Vagina (tissue), 2 donors: ENCODE data around the gene FAF2. TPM values are rescaled to one million over a fixed set of nuclear protein-coding genes. Genes with fewer than 3 reads are reported as not detected.

Experiments
- DNase-seq, 2 donors: peaks; one replicate each; pipeline ENCODE4 v3.0.0-alpha.2; 2017; ENCODE audit errors: extremely low spot score in 2 of 2
- H3K27ac ChIP-seq: fragments of 200-600 bp; sonication (generic); one replicate; pipeline ENCODE4 v1.5.1; 2019
- H3K27me3 ChIP-seq: fragments of 200-600 bp; sonication (generic); one replicate; pipeline ENCODE4 v1.5.1; 2019
- H3K36me3 ChIP-seq, 2 donors: fragments of 200-600 bp; sonication (generic); one replicate each; pipeline ENCODE4 v1.5.1; 2017 to 2019
- H3K4me1 ChIP-seq: fragments of 200-600 bp; sonication (generic); one replicate; pipeline ENCODE4 v1.5.1; 2019
- H3K4me3 ChIP-seq, 2 donors: fragments of 200-600 bp; sonication (generic); 1 replicate in 1 of 2; 2 replicates in 1 of 2; pipeline ENCODE4 v1.5.1; 2016 to 2019
- H3K9me3 ChIP-seq: fragments of 200-600 bp; sonication (generic); one replicate; pipeline ENCODE4 v1.5.1; 2019
- CTCF ChIP-seq, 3 experiments: fragments of 450-650 bp in 2 of 3; fragments of 200-600 bp in 1 of 3; sonication (generic) in 1 of 3; IDR thresholded peaks; one replicate each; pipeline ENCODE4 v1.5.1; 2017 to 2019; ENCODE audit warnings: antibody characterized with exemption in 3 of 3, mild to moderate bottlenecking in 2 of 3, moderate library complexity in 2 of 3
- POLR2A ChIP-seq, 2 donors: fragments of 450-650 bp; IDR thresholded peaks; one replicate each; pipeline ENCODE4 v1.6.1; 2017; ENCODE audit warnings: antibody characterized with exemption in 2 of 2, mild to moderate bottlenecking in 2 of 2, moderate library complexity in 2 of 2
- POLR2AphosphoS5 ChIP-seq, 2 donors: sonication (generic); formaldehyde crosslinking; IDR thresholded peaks; one replicate each; pipeline ENCODE4 v1.9.0; 2017; ENCODE audit warnings: antibody characterized with exemption in 2 of 2, mild to moderate bottlenecking in 2 of 2, low read depth in 1 of 2; ENCODE audit not compliant: insufficient read depth in 1 of 2
- intact Hi-C: fragments of 100-400 bp; cut with DNase I; formaldehyde crosslinking; loops from one replicate; pipeline ENCODE4 v1.15.1; 2023
- small RNA-seq: library from RNA; depleted of rRNA; stranded (forward); fragments of <200 nt; gene quantifications from one replicate; pipeline ENCODE3, GENCODE V24; 2016
- total RNA-seq: library from RNA; depleted of rRNA; stranded (reverse); fragments of >200 nt; gene quantifications from one replicate; pipeline ENCODE4 v1.2.3, GENCODE V29; 2016

Gene FAF2
- total RNA-seq, 1 donor from 2014 or later = 25.3 TPM

- no peak overlapping the region for H3K27ac ChIP-seq
- intact Hi-C loops = no loop called here
- H3K27me3 ChIP-seq = no peaks in the 10 kb centered on the region
These were observed 105.3 kb downstream of the FAF2 start for GRCh38 chr5:176553260-176554085.

GRCh38 chr5:176557846-176558245 lies 109.7 kb downstream of the FAF2 start:
- H3K4me3 ChIP-seq = no peak overlapping the region
- intact Hi-C loops = no loop called here

More at GRCh38 chr5:176553260-176554085, 105.3 kb downstream of the FAF2 start:
- no peaks in the 10 kb centered on the region for H3K9me3 ChIP-seq
- no peaks in the 10 kb centered on the region for H3K4me1 ChIP-seq
- no peak overlapping the region for H3K4me3 ChIP-seq
- no peak for DNase-seq
- TF ChIP-seq POLR2AphosphoS5 (IDR thresholded peaks at IDR 0.05; ENCODE audit: insufficient read depth in 1 of 2, low read depth in 1 of 2) (no peak), CTCF (IDR thresholded peaks at IDR 0.05) (no peak), POLR2A (IDR thresholded peaks at IDR 0.05) (no peak)
- no peaks in the 10 kb centered on the region for H3K36me3 ChIP-seq

More at GRCh38 chr5:176557846-176558245, 109.7 kb downstream of the FAF2 start:
- no peak for TF ChIP-seq POLR2AphosphoS5 (IDR thresholded peaks at IDR 0.05; ENCODE audit: insufficient read depth in 1 of 2, low read depth in 1 of 2)
- TF ChIP-seq CTCF (IDR thresholded peaks at IDR 0.05) = no peak
- TF ChIP-seq POLR2A (IDR thresholded peaks at IDR 0.05) = no peak
- Histone ChIP-seq H3K27ac (no peak overlapping the region), H3K4me1 (no peaks in the 10 kb centered on the region), H3K36me3 (no peaks in the 10 kb centered on the region), H3K9me3 (no peaks in the 10 kb centered on the region), H3K27me3 (no peaks in the 10 kb centered on the region)
- no peak for DNase-seq

Small RNA genes within 50 kb of the gene (small RNA-seq; reads per million reads assigned to genes)
- not detected for gene AC010297.1
- gene RF00019 = not detected
- not detected for gene RN7SL684P

Other genes with a start within 250 kb of the FAF2 start
- gene SIMC1, start 210.0 kb upstream of the FAF2 start, total RNA-seq = 17.4 TPM
- 99.4 TPM for gene KIAA1191, start 86.6 kb upstream of the FAF2 start, total RNA-seq
- gene ARL10, start 82.9 kb upstream of the FAF2 start, total RNA-seq = 9.8 TPM
- gene NOP16, start 59.8 kb upstream of the FAF2 start, total RNA-seq = 48.6 TPM
- 124 TPM for gene HIGD2A, start 59.6 kb upstream of the FAF2 start, total RNA-seq
- 254 TPM for gene CLTB, start 31.8 kb upstream of the FAF2 start, total RNA-seq
- gene RNF44, start 89.0 kb downstream of the FAF2 start, total RNA-seq = 24.6 TPM
- not detected for gene CDHR2, start 101.0 kb downstream of the FAF2 start, total RNA-seq
- gene GPRIN1, start 161.8 kb downstream of the FAF2 start, total RNA-seq = 0.49 TPM
- gene SNCB, start 182.1 kb downstream of the FAF2 start, total RNA-seq = not detected
- not detected for gene EIF4E1B, start 182.3 kb downstream of the FAF2 start, total RNA-seq
- 16.9 TPM for gene TSPAN17, start 199.1 kb downstream of the FAF2 start, total RNA-seq